Kidney epithelial cell (primary cell): ENCODE data around the gene PLB1. TPM values are rescaled to one million over a fixed set of nuclear protein-coding genes. Genes with fewer than 3 reads are reported as not detected.

Experiments used
- DNase-seq: peaks from one replicate; pipeline ENCODE4 v3.0.0-alpha.2; 2010; ENCODE audit warnings: low read depth
- H3K27me3 ChIP-seq: 2 replicates; pipeline ENCODE4 v1.6.0; 2011; ENCODE audit warnings: low read length; ENCODE audit not compliant: control insufficient read depth, insufficient read depth
- H3K36me3 ChIP-seq: 2 replicates; pipeline ENCODE4 v1.5.1; 2011; ENCODE audit warnings: low read length; ENCODE audit not compliant: control insufficient read depth, insufficient read depth
- H3K4me3 ChIP-seq: 2 replicates; pipeline ENCODE4 v1.5.1; 2011; ENCODE audit warnings: low read depth, mild to moderate bottlenecking, control low read depth, low read length
- total RNA-seq: library from RNA; depleted of rRNA; stranded (reverse); fragments of >200 nt; gene quantifications from 2 replicates; pipeline ENCODE4 v1.2.3, GENCODE V29; 2015
- TF ChIP-seq, protein P1 (sequence below): IDR thresholded peaks from 2 replicates; pipeline ENCODE4 v1.5.1; 2011; ENCODE audit warnings: mild to moderate bottlenecking, moderate library complexity, low read length, control low read depth, inconsistent platforms; ENCODE audit not compliant: insufficient read depth, poor library complexity, severe bottlenecking

Gene PLB1
- total RNA-seq, 1 donor from 2014 or later = 0.25 TPM

- no peak overlapping the region for H3K4me3 ChIP-seq
- no peak for DNase-seq
- TF ChIP-seq, protein P1, sequence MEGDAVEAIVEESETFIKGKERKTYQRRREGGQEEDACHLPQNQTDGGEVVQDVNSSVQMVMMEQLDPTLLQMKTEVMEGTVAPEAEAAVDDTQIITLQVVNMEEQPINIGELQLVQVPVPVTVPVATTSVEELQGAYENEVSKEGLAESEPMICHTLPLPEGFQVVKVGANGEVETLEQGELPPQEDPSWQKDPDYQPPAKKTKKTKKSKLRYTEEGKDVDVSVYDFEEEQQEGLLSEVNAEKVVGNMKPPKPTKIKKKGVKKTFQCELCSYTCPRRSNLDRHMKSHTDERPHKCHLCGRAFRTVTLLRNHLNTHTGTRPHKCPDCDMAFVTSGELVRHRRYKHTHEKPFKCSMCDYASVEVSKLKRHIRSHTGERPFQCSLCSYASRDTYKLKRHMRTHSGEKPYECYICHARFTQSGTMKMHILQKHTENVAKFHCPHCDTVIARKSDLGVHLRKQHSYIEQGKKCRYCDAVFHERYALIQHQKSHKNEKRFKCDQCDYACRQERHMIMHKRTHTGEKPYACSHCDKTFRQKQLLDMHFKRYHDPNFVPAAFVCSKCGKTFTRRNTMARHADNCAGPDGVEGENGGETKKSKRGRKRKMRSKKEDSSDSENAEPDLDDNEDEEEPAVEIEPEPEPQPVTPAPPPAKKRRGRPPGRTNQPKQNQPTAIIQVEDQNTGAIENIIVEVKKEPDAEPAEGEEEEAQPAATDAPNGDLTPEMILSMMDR = no peak
- no peaks in the 10 kb centered on the region for H3K36me3 ChIP-seq
- H3K27me3 ChIP-seq = peaks cover 2% of the 10 kb centered on the region
Observed at GRCh38 chr2:28488083-28488830, 7.6 kb upstream of the PLB1 start.

DNA sequence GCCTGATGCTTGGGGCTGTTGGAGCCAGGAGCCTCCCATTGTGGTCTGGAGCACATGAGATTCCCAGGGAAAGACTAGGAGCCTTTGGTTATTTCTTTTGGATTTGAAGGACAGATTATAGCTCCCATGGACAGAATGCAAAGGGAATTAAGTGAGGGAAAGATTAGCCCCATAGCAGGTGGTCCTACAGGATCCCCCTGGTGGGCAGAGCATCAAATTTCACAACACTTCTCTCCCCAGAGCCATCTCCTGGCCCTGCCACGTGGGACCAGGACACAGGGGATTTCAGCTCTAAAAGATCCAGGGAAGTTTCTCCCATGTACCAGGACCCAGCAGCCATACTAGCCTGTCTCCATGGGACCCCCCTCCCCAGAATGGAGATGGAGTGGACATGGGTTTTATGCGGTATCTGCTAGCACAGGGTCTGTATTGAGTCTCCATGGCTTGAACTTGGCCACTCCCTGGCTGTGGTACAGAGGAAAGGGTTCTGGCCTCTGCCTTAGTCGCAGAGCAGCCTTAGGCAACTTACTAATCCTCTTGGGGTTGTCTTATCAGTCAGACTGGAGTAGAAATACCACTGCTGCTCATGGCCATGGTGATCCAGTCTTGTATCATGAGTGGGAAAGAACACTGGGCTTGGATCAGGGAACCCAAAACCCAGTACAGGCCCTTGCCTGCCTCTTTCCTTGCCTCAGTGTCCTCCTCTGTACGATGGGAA is 6.8 kb upstream of the PLB1 start:
- Histone ChIP-seq H3K4me3 (no peak overlapping the region), H3K27me3 (peaks cover 2% of the 10 kb centered on the region), H3K36me3 (no peaks in the 10 kb centered on the region)
- no peak for DNase-seq
- TF ChIP-seq, protein P1 = no peak

- peaks cover 2% of the 10 kb centered on the region for H3K27me3 ChIP-seq
- DNase-seq = no peak
- no peaks in the 10 kb centered on the region for H3K36me3 ChIP-seq
- TF ChIP-seq, protein P1 = no peak
- H3K4me3 ChIP-seq = no peak overlapping the region
Observed at GRCh38 chr2:28490558-28490957, 5.3 kb upstream of the PLB1 start.

DNA sequence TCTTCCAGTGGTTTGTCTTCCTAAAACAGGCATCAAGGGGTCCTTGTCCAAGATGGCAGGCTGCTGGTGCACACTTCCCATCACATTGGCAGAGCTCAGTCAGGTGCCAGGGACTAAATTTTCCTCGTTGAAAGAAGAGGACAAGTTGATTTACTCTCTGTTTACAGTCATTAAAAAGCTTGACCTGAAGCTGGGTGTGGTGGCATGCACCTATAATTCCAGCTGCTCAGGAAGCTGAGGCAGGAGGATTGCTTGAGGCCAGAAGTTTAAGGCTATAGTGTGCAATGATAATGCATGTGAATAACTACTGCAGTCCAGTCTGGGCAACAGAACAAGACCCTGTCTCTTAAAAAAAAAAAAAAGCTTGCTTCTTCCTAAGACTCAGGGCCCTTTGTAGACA is 3.6 kb upstream of the PLB1 start:
- Histone ChIP-seq H3K36me3 (no peaks in the 10 kb centered on the region), H3K27me3 (peaks cover 2% of the 10 kb centered on the region), H3K4me3 (no peak overlapping the region)
- TF ChIP-seq, protein P1 = no peak
- DNase-seq = no peak

DNA sequence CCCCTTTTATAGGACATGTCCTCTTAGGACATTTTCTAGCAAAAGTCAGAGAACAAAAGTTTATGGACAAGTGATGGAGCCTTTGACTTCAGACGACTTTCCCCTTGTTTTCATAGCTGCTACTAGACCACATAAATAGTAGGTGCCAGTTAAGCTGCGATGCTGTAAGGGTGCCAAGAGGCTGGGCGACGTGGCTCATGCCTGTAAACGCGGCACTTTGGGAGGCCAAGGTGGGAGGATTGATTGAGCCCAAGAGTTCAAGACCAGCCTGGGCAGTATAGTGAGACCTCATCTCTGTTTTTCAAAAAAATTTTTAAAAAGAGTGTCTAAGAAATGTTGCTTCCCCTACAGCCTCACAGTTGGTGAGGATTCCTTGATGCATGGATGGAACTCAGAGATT is 2.2 kb upstream of the PLB1 start:
- Histone ChIP-seq H3K27me3 (no peaks in the 10 kb centered on the region), H3K4me3 (no peak overlapping the region), H3K36me3 (no peaks in the 10 kb centered on the region)
- no peak for DNase-seq
- TF ChIP-seq, protein P1 = no peak
